DMS53 treated with DMSO at 0.1 percent for 48 hours (cell line): ENCODE data around the gene LRIG1.

ENCODE experiments used
- DNase-seq: peaks from one replicate; lab custom pipeline; 2025; ENCODE audit not compliant: unreplicated experiment; lab: John Stamatoyannopoulos, UW

LRIG1 gene

DNA sequence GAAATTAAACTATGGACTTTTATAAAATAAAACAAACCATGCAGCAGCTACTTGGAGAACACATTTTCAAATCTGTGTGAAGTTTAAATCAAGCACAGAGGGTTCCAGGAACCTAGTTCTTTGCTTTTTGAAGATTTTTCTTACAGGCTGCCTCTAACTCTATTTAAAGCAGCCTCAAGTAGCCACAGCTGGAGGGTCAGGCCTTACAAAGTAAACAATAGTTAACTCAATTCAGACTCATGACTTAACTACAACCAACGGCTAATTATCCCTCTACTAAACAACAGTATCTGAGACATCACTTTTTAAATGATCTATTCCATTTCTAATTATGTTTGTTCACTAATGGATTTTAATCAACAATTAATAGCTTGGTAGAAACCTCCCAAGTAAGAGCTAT, 9.8 kb downstream of the LRIG1 start:
- DNase-seq: no peak

GRCh38 chr3:66490214-66490613, 10.6 kb downstream of the LRIG1 start:
- no peak for DNase-seq

DNA sequence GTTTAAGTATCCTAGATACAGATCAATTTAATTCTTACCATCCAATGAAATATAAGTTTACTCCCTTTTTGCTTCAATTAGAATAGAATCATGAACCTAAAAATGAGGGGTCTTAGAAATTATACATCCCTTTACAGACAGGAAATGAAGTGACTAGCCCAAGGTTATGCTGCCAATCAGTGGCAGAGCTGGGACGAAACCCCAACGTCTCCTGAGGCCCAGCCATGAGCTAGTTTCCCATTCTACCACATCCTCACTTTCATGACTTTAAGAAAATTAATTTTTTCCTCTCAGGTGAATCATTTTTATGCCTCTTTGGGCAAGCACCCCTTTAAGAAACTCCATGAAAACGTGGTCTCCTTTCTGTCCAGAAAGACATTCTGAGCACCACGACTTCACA, 11.2 kb downstream of the LRIG1 start:
- DNase-seq: no peak

GRCh38 chr3:66489115-66489514, 11.7 kb downstream of the LRIG1 start:
- no peak for DNase-seq

- no peak for DNase-seq
These were observed 12.3 kb downstream of the LRIG1 start for GRCh38 chr3:66488492-66488891.

- no peak for DNase-seq
These were observed 13.4 kb downstream of the LRIG1 start for GRCh38 chr3:66487465-66487864.

DNA sequence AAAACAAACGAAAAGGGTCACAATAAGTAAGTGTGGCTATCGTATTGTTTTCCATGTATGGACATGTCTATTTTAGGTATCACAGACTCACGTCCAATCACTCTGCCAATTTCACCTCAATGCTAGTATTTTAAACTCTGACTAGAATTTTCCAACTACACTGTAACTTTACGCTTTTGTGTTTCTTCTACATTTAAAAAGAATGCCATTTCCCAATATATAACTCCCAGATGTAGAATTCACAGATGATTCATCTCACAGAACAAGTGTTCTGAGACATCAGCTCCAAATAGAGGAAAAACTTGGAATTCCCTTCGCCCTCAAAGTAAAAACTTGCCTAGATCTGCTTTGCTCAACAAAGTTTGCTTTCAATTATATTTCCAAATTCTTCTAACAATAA, 14.2 kb downstream of the LRIG1 start:
- DNase-seq: no peak

DNA sequence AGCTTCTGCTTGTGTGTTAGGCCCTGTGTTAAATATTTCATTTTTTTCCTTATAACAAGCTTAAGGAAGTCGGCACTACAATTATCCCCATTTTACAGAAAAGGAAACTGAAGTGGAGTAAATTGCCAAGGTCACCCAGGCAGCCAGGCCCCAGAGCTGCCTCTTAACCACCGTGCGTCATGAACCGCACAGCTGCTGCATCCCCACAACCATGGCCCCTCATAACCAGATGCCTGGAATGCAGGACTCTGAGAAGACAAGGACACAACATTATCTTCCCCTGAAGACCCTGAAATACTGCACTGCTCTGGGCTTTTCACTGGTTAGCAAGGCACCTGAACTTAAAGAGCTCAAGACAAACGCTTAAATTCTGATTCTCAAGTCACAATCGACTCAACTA, 14.6 kb downstream of the LRIG1 start:
- no peak for DNase-seq

- no peak for DNase-seq
These were observed 15.4 kb downstream of the LRIG1 start for GRCh38 chr3:66485291-66485968.

- DNase-seq: no peak
These were observed 16.5 kb downstream of the LRIG1 start for GRCh38 chr3:66484106-66484844.

DNA sequence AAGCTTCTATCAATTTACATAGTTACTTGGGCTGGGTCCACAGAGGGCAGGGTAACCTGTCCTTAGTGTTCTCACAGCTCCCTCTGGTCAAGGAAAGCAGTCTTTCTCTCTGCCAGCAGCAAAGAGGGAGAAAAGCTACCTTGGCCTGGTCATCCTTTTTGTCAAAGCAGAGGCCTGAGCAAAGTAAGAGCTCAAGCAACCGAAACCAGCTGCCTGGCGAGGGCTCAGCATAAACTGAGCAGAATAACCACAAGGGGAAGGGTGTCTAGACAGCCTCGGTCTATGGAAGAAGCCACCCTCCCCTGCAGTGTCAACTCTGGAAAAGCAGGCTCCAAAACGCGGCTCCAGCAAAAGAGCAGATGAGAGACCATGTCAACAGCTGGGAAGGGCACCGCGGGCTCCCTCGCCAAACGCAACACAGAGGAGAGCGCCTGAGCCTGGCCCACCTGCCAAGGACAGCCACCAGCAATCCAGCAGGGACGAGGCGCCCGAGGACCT, 17.4 kb downstream of the LRIG1 start:
- DNase-seq: no peak

- DNase-seq: no peak
These were observed 17.8 kb downstream of the LRIG1 start for GRCh38 chr3:66483006-66483405.

DNA sequence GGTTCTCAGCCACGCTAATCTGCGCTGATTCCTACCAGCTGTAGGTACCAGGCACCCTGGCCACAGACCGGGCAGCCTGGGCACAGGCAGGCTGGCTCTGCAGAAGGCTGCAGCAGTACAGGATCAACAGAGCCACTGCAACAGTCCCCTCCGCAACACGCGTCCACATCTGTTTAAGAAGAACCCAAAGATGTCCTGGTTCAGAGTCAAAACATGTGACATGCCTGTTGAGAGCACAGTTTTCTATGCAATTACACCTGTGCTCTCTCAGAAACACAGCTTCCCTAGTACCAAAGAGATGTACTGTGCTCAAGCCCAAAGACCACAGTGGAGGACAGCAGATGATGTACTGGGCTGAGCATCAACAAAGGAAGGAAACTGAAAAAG, 18.8 kb downstream of the LRIG1 start:
- no peak for DNase-seq

DNA sequence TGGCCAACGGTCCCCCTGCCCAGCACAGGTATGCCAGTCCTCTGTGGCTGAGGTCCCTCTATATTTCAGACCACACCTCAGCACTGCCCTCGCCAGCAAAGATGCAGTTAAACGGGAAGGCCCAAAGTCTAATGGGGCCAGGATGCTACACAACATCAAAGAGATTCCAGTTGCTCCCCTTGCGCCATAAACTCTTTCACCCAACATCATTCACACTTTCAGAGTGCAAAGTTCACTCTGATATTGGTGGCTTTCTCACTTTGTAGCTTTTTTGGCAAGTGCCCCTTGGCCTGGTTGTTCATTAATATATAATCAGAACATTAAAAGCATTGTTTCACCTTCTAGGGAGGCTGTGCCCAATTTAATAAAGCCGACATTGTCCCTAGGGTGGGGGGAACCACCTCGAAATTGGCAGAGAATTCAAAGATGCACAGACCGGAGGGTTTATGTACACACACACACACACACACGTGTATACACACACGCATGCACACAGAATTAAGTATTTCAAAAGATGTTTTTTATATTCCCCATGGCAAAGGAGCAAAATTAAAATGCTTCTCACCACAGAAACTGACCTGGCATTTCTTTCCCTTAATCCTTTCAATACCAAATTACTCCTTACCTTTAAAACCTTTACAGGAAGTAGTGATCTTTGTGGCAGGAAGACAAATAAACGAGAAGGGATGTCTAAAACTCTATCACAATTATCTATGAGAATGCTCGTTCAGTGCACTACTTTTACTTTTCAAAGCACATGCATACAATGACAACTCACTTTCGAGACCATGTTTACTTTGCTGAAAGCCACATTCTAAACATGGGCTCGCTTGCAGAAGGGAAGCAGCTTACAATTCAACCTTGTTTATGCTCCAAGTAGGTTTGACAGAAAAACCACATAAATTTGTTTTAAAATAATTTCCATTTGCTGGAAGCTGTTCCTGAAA, 19.5 kb downstream of the LRIG1 start:
- DNase-seq: no peak

- DNase-seq: no peak
These were observed 20.2 kb downstream of the LRIG1 start for GRCh38 chr3:66480666-66481065.

DNA sequence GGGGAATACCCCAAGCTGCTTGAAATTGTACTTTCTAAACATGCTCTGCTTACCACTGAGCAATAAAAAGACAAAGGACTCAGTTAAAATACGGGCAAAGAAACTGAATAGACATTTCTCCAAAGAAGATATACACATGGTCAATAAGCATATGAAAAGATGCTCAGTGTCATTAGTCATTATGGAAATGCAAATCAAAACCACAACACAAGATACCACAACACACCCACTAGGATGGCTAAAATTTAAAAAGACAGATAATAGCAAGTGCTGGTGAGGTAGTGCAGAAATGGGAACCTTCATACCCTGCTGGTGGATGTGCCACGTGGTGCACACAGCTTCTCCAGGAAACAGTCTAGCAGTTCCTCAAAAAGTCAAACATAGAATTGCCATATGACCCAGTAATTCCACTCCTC, 21.3 kb downstream of the LRIG1 start:
- no peak for DNase-seq

DNA sequence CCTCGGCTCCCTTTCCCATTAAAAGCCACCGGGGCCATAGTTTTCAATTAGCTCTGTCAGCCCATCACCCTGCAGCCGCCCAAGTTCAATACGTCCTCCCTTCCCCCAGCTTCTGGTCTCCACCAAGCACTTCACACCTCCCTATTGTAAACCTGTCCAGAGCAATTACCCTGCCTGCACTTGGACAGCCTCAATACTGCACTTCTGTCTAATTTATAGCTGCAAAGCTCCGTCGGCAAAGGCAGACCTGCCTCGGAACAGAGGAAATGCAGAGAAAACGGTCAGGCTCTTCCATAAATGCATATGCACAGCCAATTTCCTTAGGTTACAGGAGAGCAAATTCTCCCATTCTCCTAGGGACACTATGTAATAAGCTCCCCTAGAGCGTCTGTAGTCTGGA, 21.9 kb downstream of the LRIG1 start:
- no peak for DNase-seq

GRCh38 chr3:66477856-66478255, 23.0 kb downstream of the LRIG1 start:
- no peak for DNase-seq

GRCh38 chr3:66476852-66477381, 23.9 kb downstream of the LRIG1 start:
- DNase-seq: peak; percentile 32

DNA sequence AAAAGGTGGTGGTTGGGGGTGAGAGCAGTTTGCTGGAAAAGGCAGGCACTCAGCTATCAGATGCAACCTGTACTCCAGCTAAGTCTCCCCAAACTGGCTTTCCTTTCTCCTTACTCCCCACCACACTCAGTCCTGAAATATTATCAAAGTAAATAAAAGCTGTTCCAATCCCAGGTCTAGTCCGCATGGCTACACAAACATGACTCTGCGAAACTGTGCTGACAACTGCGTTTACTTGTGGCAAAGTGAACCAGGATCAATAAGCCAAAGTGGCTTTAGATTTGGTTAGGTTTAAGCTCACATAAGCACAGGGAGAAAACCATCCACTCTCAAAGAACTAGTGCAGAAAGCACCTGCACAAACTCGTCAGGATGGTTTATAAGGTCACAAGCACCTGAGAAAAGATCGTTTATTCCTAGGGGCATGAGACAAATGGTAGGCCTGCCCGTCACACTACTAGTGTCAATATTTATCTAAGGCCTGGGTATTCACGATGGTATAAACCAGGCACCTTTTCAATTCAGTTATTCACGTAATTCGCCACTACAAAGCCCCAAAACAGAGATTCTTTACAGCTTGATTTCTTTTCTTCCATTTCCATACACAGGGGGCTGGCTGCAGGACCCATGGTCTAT, 25.3 kb downstream of the LRIG1 start:
- DNase-seq: peak; percentile 50

DNA sequence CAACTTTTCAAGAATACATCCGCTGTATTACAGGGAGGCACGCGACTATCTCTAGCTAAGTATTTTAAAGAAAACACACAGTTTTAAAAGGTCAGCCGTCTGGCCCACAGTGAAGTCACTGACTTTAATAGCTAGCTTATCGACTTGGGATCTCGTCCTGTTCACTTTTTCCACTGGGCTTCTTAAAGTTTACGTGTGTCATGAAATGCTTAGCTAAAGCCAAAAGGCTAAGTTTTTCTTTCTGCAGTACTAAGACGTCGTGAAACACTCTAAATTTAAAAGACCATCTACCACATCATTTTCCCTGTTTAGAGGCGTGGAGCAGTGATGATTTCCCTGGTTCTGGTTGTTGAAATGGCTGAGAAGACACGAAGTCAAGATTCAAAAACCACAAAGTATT, 27.1 kb downstream of the LRIG1 start:
- DNase-seq: no peak
